Thyroid gland (tissue), 4 donors: Measurements from ENCODE around the gene NSRP1.

Source experiments
- CTCF ChIP-seq, 6 experiments: fragments of 200-600 bp in 3 of 6; fragments of 450-650 bp in 3 of 6; sonication (generic) in 3 of 6; IDR thresholded peaks; one replicate each; pipeline ENCODE4 v1.5.1; 2016 to 2019; ENCODE audit warnings: antibody characterized with exemption in 6 of 6, mild to moderate bottlenecking in 2 of 6, inconsistent platforms in 1 of 6, moderate library complexity in 1 of 6
- POLR2A ChIP-seq, 2 donors: fragments of 450-650 bp; IDR thresholded peaks; one replicate each; pipeline ENCODE4 v1.6.1; 2017; ENCODE audit warnings: antibody characterized with exemption in 2 of 2, mild to moderate bottlenecking in 2 of 2, moderate library complexity in 1 of 2

GRCh38 chr17:30187573-30187972, 71.0 kb downstream of the NSRP1 start:
- TF ChIP-seq CTCF (IDR thresholded peaks at IDR 0.05) (no peak), POLR2A (IDR thresholded peaks at IDR 0.05) (no peak)
